Neural progenitor cell (in vitro differentiated cells): ENCODE data around the gene CACNB4.

Experiments used
- EZH2phosphoT487 ChIP-seq: fragments of 200-600 bp; sonication (generic); IDR thresholded peaks from 2 replicates; pipeline ENCODE4 v1.6.1; 2017; ENCODE audit warnings: antibody characterized with exemption
- TF ChIP-seq, protein P1 (sequence below): fragments of 200-600 bp; sonication (generic); IDR thresholded peaks from 2 replicates; pipeline ENCODE4 v1.5.1; 2017; ENCODE audit warnings: antibody characterized with exemption, mild to moderate bottlenecking

DNA sequence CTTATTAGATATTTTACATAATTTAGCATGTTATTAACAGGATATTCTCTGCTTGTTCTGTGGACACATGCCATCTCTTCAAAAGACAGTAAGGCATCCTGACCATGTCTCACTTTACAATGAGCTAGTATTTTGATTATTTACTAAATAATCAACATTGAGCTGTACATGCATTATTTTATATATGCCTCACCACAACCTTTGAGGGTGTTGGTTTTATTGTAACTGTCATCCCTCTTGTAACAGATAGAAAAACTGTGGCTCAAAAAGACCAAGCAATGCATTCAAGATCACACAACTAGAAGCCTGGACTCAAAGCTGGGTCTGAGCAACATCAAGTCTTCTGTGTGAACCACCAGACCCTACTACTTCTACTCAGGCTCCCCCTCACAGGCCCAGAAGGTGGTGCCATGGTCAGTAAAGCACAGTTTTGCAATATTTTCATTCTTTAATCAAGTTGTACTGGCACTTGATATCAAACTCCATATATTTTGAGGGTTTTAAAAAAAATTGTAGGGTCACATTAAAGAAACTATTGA is 165.5 kb downstream of the CACNB4 start:
- TF ChIP-seq, protein P1, sequence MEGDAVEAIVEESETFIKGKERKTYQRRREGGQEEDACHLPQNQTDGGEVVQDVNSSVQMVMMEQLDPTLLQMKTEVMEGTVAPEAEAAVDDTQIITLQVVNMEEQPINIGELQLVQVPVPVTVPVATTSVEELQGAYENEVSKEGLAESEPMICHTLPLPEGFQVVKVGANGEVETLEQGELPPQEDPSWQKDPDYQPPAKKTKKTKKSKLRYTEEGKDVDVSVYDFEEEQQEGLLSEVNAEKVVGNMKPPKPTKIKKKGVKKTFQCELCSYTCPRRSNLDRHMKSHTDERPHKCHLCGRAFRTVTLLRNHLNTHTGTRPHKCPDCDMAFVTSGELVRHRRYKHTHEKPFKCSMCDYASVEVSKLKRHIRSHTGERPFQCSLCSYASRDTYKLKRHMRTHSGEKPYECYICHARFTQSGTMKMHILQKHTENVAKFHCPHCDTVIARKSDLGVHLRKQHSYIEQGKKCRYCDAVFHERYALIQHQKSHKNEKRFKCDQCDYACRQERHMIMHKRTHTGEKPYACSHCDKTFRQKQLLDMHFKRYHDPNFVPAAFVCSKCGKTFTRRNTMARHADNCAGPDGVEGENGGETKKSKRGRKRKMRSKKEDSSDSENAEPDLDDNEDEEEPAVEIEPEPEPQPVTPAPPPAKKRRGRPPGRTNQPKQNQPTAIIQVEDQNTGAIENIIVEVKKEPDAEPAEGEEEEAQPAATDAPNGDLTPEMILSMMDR, result no peak
- TF ChIP-seq EZH2phosphoT487, result no peak
